Sigmoid colon (tissue), 4 donors: Measurements from ENCODE around the gene MIEF1.
"Not testable (repeated sequence)": the region's sequence is repeated elsewhere in the genome, so short reads cannot be mapped to it uniquely, and the experiment has no call there.

Experiments
- EP300 ChIP-seq, 4 donors: sonication (generic); formaldehyde crosslinking; IDR thresholded peaks; one replicate each; pipeline ENCODE4 v1.6.1; 2017; ENCODE audit warnings: antibody characterized with exemption in 4 of 4
- POLR2A ChIP-seq, 2 donors: fragments of 450-650 bp; IDR thresholded peaks; one replicate each; pipeline ENCODE4 v1.6.1; 2016; ENCODE audit warnings: antibody characterized with exemption in 2 of 2, mild to moderate bottlenecking in 2 of 2, moderate library complexity in 2 of 2
- POLR2AphosphoS5 ChIP-seq, 4 donors: sonication (generic); formaldehyde crosslinking; IDR thresholded peaks; one replicate each; pipeline ENCODE4 v1.6.1; 2017; ENCODE audit warnings: antibody characterized with exemption in 4 of 4
- TF ChIP-seq, protein P1 (sequence below), 4 experiments: fragments of 450-650 bp in 3 of 4; fragments of 200-600 bp in 1 of 4; IDR thresholded peaks; one replicate each; pipeline ENCODE4 v1.5.1; 2016 to 2019; ENCODE audit warnings: antibody characterized with exemption in 4 of 4, mild to moderate bottlenecking in 3 of 4, moderate library complexity in 2 of 4

- TF ChIP-seq, protein P1, sequence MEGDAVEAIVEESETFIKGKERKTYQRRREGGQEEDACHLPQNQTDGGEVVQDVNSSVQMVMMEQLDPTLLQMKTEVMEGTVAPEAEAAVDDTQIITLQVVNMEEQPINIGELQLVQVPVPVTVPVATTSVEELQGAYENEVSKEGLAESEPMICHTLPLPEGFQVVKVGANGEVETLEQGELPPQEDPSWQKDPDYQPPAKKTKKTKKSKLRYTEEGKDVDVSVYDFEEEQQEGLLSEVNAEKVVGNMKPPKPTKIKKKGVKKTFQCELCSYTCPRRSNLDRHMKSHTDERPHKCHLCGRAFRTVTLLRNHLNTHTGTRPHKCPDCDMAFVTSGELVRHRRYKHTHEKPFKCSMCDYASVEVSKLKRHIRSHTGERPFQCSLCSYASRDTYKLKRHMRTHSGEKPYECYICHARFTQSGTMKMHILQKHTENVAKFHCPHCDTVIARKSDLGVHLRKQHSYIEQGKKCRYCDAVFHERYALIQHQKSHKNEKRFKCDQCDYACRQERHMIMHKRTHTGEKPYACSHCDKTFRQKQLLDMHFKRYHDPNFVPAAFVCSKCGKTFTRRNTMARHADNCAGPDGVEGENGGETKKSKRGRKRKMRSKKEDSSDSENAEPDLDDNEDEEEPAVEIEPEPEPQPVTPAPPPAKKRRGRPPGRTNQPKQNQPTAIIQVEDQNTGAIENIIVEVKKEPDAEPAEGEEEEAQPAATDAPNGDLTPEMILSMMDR (IDR thresholded peaks at IDR 0.05) = not testable (repeated sequence)
- not testable (repeated sequence) for TF ChIP-seq POLR2A, EP300, POLR2AphosphoS5 (IDR thresholded peaks at IDR 0.05)
Measured at GRCh38 chr22:39507021-39507420, 4.9 kb downstream of the MIEF1 start.
